WTC11 (cell line): ENCODE measurements around the gene CSAG2. TPM values are rescaled to one million over a fixed set of nuclear protein-coding genes. Genes with fewer than 3 reads are reported as not detected.
"Not testable (repeated sequence)": the region's sequence is repeated elsewhere in the genome, so short reads cannot be mapped to it uniquely, and the experiment has no call there.

Source experiments
- ATAC-seq: fragments of 200-7000 bp; cut with Tn5 transposase; 2 replicates; pipeline ENCODE4 v1.10.0; 2021; ENCODE audit warnings: mild to moderate bottlenecking, moderate library complexity
- CTCF ChIA-PET: fragments of 300-600 bp; sonication (Branson Sonifier 250); formaldehyde crosslinking; loops from one replicate; lab custom pipeline; 2021; ENCODE audit warnings: antibody characterized with exemption; lab: Charles Lee
- POLR2A ChIA-PET: fragments of 350-600 bp; sonication (Branson Sonifier 250); formaldehyde crosslinking; loops from one replicate; lab custom pipeline; 2021; ENCODE audit warnings: antibody characterized with exemption; lab: Charles Lee
- DNase-seq: peaks from one replicate; pipeline ENCODE4 v3.0.0; 2021; ENCODE audit warnings: low spot score
- H3K27ac Mint-ChIP-seq: 2 replicates; pipeline ENCODE4 v1.8.0; 2021; ENCODE audit warnings: mixed read lengths
- H3K27me3 Mint-ChIP-seq: 2 replicates; pipeline ENCODE4 v1.8.0; 2021; ENCODE audit warnings: low read depth, mild to moderate bottlenecking, moderate library complexity, mixed read lengths
- H3K36me3 Mint-ChIP-seq: 2 replicates; pipeline ENCODE4 v1.8.0; 2021; ENCODE audit warnings: mixed read lengths
- H3K4me1 Mint-ChIP-seq: 2 replicates; pipeline ENCODE4 v1.8.0; 2022; ENCODE audit warnings: mixed read lengths
- H3K4me3 Mint-ChIP-seq: 2 replicates; pipeline ENCODE4 v1.8.0; 2021; ENCODE audit warnings: mild to moderate bottlenecking, moderate library complexity, mixed read lengths
- H3K9me3 Mint-ChIP-seq: 2 replicates; pipeline ENCODE4 v1.8.0; 2021; ENCODE audit warnings: mixed read lengths
- ARID4B ChIP-seq: sonication (generic); formaldehyde crosslinking; IDR thresholded peaks from 2 replicates; pipeline ENCODE4 v1.8.0; 2023; ENCODE audit warnings: missing genetic modification reagents, mild to moderate bottlenecking, borderline replicate concordance
- E2F4 ChIP-seq: sonication (generic); formaldehyde crosslinking; IDR thresholded peaks from 2 replicates; pipeline ENCODE4 v1.8.1; 2022; ENCODE audit warnings: low read depth, mild to moderate bottlenecking, moderate library complexity, missing genetic modification reagents, borderline replicate concordance
- GRHL2 ChIP-seq: fragments of 250-450 bp; sonication (Bioruptor Pico); IDR thresholded peaks from 2 replicates; pipeline ENCODE4 v1.8.0; 2022; ENCODE audit warnings: mild to moderate bottlenecking, moderate library complexity; ENCODE audit not compliant: insufficient replicate concordance, severe bottlenecking
- JAZF1 ChIP-seq: fragments of 250-450 bp; sonication (Bioruptor Pico); IDR thresholded peaks from 2 replicates; pipeline ENCODE4 v1.9.0; 2021; ENCODE audit warnings: moderate library complexity, mild to moderate bottlenecking, inconsistent platforms
- NR3C1 ChIP-seq: sonication (generic); formaldehyde crosslinking; conservative IDR thresholded peaks from 2 replicates; pipeline ENCODE4 v1.8.1; 2023; ENCODE audit warnings: low read depth, mild to moderate bottlenecking, missing genetic modification reagents
- PRDM15 ChIP-seq: sonication (generic); formaldehyde crosslinking; IDR thresholded peaks from 2 replicates; pipeline ENCODE4 v1.8.0; 2022; ENCODE audit warnings: missing genetic modification reagents
- PREB ChIP-seq: sonication (generic); formaldehyde crosslinking; IDR thresholded peaks from 2 replicates; pipeline ENCODE4 v1.8.1; 2022; ENCODE audit warnings: mild to moderate bottlenecking, missing genetic modification reagents, moderate library complexity, borderline replicate concordance
- ZNF512 ChIP-seq: sonication (generic); formaldehyde crosslinking; IDR thresholded peaks from 2 replicates; pipeline ENCODE4 v1.8.1; 2022; ENCODE audit warnings: missing genetic modification reagents, borderline replicate concordance
- total RNA-seq: library from RNA; stranded (reverse); gene quantifications from 3 replicates; pipeline ENCODE4 v1.2.3, GENCODE V29; 2021

Gene CSAG2
- total RNA-seq, 1 experiment from 2014 or later = not detected

GRCh38 chrX:152738560-152738959 is 29.5 kb upstream of the CSAG2 start (continued):
- TF ChIP-seq PRDM15 (CRISPR knock-in tag) (no peak), NR3C1 (CRISPR knock-in tag) (no peak), E2F4 (CRISPR knock-in tag) (no peak)
- TF ChIP-seq, all 79 proteins: peak for 0

GRCh38 chrX:152736528-152736927 is 27.5 kb upstream of the CSAG2 start:
- DNase-seq, H3K4me3 Mint-ChIP-seq, H3K36me3 Mint-ChIP-seq, H3K4me1 Mint-ChIP-seq, POLR2A ChIA-PET, H3K9me3 Mint-ChIP-seq, ATAC-seq, H3K27ac Mint-ChIP-seq: not testable (repeated sequence)
- peaks cover 20% of the 10 kb centered on the region for H3K27me3 Mint-ChIP-seq
- CTCF ChIA-PET = interaction anchor here (1.0 kb wide), 1 partner anchor 94 kb away, joined by 3 read pairs; no protein-coding TSS in a partner anchor

GRCh38 chrX:152735860-152736511 is 26.9 kb upstream of the CSAG2 start:
- Mint-ChIP-seq H3K9me3 (no peaks in the 10 kb centered on the region), H3K36me3 (no peaks in the 10 kb centered on the region), H3K27ac (no peak overlapping the region), H3K4me1 (no peaks in the 10 kb centered on the region), H3K4me3 (no peak overlapping the region), H3K27me3 (peaks cover 22% of the 10 kb centered on the region)
- ATAC-seq (no peak), DNase-seq (no peak)
- ChIA-PET POLR2A (no interaction called here), CTCF (interaction anchor here (1.0 kb wide), 1 partner anchor 94 kb away, joined by 3 read pairs; no protein-coding TSS in a partner anchor)
- no peak for TF ChIP-seq GRHL2 (CRISPR knock-in tag)
- TF ChIP-seq PREB = no peak
- TF ChIP-seq JAZF1 (CRISPR knock-in tag) = no peak

GRCh38 chrX:152735101-152735500 is 26.0 kb upstream of the CSAG2 start:
- no peak for DNase-seq
- H3K9me3 Mint-ChIP-seq = no peaks in the 10 kb centered on the region
- no peaks in the 10 kb centered on the region for H3K4me1 Mint-ChIP-seq
- TF ChIP-seq ARID4B (CRISPR knock-in tag) = no peak
- no peak for TF ChIP-seq ZNF512 (CRISPR knock-in tag)
- TF ChIP-seq, all 79 proteins: peak for 0
- Mint-ChIP-seq H3K36me3 (no peaks in the 10 kb centered on the region), H3K27me3 (peaks cover 19% of the 10 kb centered on the region), H3K27ac (no peak overlapping the region), H3K4me3 (no peak overlapping the region)
- ATAC-seq = no peak
- ChIA-PET CTCF (no interaction called here), POLR2A (no interaction called here)

- CTCF ChIA-PET = interaction anchor here (0.6 kb wide), 1 partner anchor 596 kb away, joined by 4 read pairs; no protein-coding TSS in a partner anchor
- H3K9me3 Mint-ChIP-seq, DNase-seq, H3K4me3 Mint-ChIP-seq, H3K36me3 Mint-ChIP-seq, ATAC-seq, H3K4me1 Mint-ChIP-seq, H3K27ac Mint-ChIP-seq, POLR2A ChIA-PET: not testable (repeated sequence)
- peaks cover 14% of the 10 kb centered on the region for H3K27me3 Mint-ChIP-seq
Measured at GRCh38 chrX:152734143-152734858, 25.2 kb upstream of the CSAG2 start.
